Islet of Langerhans (tissue), 1 donor: ENCODE data around the gene ADPRS.

ENCODE experiments used
- FAIRE-seq: peaks from one replicate; lab custom pipeline; 2011; peaks lifted over from hg19 to GRCh38; lab: Jason Lieb, UNC

The ADPRS gene

GRCh38 chr1:36087233-36088123 lies 1.2 kb upstream of the ADPRS start:
- no peak for FAIRE-seq

GRCh38 chr1:36088265-36088576 lies 471 bp upstream of the ADPRS start:
- FAIRE-seq: no peak

GRCh38 chr1:36089393-36090121 lies 865 bp downstream of the ADPRS start:
- FAIRE-seq: no peak

- no peak for FAIRE-seq
Observed at GRCh38 chr1:36091141-36091540, 2.4 kb downstream of the ADPRS start.

DNA sequence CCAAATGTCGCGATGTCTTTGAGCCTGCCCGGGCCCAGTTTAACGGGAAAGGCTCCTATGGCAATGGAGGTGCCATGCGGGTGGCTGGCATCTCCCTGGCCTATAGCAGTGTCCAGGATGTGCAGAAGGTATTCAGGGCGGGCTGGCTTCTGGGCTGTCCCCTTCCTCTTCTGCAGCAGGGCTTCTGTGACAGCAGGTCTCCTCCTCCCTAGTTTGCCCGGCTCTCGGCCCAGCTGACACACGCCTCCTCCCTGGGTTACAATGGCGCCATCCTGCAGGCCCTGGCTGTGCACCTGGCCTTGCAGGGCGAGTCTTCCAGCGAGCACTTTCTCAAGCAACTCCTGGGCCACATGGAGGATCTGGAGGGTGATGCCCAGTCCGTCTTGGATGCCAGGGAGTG lies 3.0 kb downstream of the ADPRS start:
- FAIRE-seq: no peak

DNA sequence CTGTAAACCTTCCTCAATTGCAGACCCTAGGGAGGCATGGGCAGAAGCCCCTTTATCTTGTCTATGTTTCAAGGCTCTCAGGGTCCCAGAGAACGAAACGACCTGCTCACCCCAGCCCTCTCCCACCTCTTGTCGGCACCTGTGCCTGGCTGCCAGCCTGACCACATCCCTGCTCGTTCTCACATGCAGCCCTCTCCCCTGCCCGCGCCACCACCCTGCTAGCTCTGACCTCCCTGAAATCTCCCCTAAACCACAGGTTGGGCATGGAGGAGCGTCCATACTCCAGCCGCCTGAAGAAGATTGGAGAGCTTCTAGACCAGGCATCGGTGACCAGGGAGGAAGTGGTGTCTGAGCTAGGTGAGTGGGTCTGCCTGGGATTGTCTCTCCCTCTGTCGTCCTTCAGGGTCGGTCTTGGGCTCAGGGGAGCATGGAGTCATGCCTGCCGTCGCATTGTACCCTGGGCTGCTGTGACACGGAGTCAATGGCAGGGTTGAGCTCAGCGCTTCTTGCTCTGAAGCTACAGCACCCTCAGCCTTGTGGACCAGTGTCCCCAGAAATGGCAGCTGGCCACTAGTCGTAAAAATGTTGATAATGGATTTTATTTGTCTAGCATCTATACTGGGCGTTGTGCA lies 3.6 kb downstream of the ADPRS start:
- FAIRE-seq: no peak

- FAIRE-seq: no peak
Observed at GRCh38 chr1:36092798-36093185, 4.1 kb downstream of the ADPRS start.

DNA sequence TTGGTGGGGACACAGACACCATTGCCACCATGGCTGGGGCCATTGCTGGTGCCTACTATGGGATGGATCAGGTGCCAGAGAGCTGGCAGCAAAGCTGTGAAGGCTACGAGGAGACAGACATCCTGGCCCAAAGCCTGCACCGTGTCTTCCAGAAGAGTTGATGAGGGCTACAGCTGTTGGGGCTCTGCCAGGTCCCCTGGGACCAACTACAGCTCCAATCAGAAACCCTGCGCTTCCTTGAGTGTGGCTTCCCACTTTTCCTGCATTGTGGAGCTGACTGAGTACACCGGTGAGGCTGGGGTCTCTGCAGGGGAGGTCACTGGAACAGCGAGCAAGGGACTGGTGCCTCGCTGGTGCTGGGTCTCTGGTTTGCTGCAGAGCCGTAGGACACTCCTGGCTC lies 4.5 kb downstream of the ADPRS start:
- FAIRE-seq: no peak

DNA sequence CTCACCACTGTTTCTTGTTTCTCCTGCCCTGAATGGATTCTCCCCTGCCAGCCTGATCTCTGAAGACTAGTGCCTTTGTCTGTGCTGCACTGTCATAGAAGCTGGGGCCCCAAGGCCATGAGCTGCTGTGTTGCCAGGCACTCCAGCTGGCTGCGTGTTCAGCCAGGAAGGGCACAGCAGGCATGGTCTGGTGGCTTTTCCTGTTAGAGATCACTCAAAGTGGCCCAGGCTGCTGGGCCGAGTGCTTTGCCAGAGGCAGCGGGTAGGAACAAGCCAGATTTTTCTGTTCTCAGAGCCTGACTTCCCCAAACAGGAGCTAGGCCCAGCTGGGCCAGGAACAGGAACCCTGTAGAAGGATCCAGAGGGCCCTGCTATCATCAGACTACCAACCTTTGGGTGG lies 5.2 kb downstream of the ADPRS start:
- no peak for FAIRE-seq

- no peak for FAIRE-seq
Observed at GRCh38 chr1:36094621-36095061, 5.9 kb downstream of the ADPRS start.

DNA sequence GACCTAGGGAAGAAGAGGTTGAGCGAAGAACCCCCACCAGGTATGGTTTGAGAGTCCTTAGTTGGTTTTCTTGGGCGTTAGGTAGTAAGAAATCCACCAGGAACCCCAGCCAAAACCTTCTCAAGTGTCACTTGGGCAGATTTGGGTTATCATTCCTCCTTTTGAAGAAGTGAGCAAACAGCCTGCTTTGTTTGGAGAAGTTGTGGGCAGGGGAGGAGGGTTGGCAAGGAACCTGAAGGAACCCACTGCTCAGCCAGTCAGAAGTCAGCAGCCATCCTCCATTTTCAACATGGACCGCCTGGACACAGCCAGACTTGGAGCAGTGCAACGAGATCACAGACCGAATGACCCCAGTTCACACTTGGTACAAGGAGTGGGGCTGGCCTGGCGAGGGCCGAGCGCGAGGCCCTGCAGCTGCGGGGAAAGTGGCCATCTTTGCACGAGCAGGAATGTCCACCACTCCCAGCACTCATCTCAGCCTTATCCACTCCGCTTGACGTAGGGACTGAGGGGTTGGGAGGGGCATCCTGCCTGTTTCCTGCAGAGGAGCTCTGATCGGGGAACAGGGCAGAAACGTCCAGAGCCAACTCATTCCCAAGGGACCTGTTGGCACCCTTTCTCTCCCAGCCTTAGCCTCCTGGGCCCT lies 7.2 kb downstream of the ADPRS start:
- no peak for FAIRE-seq

DNA sequence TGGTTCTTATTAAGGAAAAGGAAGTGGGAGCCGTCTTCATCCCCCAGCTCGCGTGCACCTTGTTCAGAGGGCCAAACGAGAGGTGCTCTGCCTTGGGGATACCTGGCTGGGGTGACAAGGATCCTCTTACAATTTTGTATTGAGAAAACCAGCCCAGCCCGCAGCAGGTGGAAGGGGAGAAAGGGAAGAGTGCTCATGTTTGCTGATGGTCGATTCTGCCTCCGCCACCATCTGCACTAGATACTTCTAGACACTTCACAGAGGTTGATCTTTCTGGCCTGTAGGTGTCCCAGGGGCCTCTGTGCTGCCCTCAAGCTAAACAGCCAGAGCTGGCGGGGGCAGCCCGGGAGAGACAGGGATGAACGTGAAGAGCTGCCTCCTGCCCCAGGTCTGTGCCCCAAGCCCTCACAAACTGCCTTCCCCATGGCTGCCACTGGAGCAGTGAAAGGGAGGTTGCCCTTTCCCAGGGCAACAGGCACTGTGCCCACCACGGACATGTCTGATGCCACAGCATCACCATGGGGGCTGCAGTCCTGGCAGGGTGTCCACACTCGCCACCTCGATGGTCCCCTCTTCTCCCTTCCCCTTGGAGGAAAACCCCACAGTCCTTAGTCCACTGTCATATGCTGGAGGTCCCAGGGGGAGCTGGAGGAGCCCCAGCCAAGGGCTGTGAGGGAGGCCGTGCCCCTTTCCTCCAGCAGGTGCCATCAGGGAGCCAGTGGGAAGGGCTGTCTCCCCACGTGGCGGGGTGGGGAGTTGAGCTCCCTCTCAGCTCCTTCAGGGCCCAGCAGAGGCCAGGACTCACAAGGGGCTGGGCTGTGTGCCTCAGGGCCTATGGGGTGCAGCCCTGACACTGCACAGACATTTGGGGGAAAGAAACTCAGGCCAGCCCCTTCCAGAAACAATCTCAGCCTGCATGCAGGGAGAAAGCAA lies 8.1 kb downstream of the ADPRS start:
- FAIRE-seq: no peak

DNA sequence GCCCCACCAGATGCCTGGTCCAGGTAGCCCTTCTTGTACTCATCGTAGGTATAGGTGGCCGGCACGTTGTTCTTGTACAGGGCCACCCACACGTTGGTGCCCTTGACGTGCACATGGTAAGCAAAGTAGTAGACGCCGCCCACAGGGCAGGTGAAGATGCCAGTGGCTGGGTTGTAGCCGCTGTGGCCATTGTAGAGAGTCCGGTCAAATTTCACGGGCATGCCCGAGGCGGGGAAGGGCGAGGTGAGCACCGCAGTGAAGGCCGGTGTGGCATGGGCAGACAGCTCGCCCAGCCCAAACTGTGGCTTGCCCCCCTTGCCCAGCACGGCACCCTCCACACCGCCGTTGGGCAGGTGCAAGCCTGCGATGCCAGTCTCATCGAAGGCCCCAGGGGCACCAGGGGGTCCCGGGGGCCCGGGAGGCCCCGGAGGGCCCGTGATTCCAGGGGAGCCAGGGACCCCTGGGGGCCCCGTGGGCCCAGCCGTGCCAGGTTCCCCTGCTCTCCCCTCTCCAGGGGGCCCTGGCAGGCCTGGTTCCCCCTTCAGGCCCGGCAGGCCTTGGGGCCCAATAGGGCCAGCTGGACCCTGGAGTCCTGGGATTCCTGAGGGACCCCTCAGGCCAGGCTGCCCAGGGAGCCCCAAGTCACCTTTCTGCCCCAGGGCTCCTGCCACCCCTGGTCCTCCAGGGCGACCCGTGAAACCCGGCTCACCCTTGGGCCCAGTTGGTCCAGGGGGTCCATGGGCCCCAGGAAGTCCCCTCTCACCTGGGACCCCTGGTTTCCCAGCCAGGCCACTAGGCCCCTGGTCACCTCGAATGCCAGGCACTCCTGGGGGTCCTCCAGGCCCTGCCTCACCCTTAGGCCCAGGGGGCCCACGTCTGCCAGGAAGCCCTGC lies 9.2 kb downstream of the ADPRS start:
- FAIRE-seq: no peak

GRCh38 chr1:36098650-36099365 lies 10.1 kb downstream of the ADPRS start:
- FAIRE-seq: no peak

DNA sequence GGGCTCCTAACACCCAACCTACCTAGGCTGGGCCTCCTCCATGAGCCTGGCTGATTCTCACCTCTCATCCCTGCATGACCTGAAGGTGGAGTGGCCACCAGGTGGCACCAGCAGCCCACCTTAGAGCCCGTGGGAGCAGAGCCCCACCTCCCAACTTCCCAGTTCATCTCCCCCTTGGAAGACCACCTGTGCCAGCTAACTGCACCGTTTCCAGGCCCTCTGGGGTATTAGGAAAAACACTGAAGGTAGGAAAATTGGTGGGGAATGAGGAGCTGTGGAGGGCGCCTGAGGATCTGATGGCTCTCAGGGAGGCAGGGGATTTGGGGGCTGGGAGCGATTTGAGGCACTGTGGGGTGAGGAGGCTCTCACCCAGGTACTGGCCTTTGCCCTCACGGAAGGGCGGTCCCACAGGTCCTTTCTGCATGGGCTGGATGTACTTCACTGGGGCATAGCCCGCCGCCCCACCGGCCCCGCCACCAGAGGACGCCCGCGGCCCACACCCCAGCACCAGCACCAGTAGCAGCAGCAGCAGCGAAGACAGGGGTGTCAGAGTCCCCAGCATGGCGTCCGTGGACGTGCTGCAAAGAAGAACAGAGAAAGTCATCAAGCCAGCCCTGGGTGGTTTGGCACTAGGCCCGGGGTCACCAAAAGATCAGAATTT lies 11.1 kb downstream of the ADPRS start:
- no peak for FAIRE-seq

DNA sequence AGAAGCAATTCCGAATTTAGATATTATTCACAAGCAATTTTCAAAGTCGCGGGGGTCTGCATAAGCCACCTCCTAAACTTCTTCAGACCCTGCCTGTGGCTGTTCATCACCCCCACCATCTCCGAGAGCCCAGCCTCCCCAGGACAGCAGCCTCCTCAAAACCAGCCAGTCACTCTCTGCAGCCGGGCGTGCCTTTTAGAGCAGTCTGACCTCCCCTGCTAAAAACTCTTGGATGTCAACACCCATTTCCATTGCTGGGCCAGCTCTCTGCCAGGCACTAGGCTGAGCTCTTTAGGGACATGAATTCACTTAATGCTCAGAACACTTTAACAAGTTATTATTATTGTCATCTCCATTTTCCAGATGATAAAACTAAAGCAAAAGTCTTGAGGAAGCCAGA lies 11.7 kb downstream of the ADPRS start:
- FAIRE-seq: no peak

DNA sequence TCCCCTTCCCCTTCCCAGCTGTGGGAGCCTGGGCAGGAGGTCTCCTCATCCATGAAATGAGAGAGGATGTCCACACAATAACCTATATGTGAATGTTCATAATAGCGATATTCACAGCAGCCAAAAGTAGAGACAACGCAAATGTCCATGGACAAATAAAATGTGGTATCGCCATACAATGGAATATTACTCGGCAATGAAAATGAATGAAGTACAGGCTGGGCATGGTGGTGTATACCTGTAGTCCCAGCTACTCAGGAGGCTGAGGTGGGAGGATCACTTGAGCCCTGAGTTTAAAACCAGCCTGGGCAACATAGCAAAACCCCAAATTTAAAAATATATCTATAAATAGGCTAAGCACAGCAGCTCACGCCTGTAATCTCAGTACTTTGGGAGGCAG lies 12.9 kb downstream of the ADPRS start:
- no peak for FAIRE-seq

DNA sequence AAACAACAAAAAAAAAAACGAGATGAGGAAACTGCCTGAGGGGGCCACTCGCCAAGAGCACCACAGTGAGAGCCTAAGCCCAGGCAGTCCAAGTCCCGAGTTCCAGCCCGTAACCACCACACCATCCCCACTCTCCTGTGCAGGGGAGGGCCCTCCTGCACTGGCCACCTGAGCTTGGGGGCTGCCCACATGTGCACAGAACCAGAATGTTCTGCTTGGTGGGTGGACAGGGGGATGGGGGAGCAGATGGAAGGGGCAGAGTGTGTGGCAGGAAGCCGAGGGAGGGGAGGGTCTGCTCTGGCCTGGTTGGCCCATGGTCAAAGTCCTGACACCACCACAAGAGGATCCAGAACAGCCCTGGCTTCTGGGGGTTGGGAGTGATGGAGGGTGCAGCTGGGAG lies 17.6 kb downstream of the ADPRS start:
- FAIRE-seq: no peak

DNA sequence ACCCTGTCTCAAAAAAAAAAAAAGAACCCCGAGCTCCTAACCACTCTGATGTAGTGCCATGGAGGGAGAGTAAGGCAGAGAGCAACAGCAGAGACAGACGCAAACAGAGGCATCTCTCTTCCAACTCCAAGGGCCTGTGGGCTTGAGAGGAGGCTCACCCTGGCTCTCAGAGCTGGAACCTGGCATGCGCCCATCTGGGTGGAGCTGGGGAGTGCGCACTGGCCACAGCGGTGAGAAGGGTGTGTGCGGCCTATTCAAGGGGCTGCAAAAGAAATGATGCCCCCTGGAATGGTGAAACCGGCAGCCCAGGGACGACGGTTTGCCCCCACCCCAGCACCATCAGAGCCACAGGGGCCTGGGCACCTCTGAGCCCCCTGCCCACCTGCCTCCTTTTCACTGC lies 18.7 kb downstream of the ADPRS start:
- no peak for FAIRE-seq
